ENCODE results near the gene PRRG1.
"Not testable (repeated sequence)": the region's sequence is repeated elsewhere in the genome, so short reads cannot be mapped to it uniquely, and the experiment has no call there.

The PRRG1 gene

DNA sequence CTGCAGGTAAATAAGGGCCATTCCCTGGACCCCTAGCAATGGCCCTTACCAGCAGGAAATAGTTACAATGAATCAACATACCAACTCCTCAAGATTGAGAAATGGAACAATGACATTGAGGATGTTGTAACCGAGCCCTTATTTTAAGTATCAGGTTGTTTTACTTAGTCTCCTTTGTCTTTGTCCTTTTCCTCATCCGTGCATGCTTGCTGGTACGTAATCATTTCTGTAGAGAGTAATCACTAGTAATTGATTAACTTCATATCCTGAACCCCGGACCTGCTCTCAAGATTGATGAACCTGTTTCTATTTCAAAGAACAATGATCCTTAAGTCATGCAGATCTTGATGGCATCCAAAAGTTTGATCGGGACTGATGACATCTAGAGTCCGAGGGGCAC lies 123.7 kb downstream of the PRRG1 start:
- DNase-seq (ENCODE audit: low read depth), result no peak

DNA sequence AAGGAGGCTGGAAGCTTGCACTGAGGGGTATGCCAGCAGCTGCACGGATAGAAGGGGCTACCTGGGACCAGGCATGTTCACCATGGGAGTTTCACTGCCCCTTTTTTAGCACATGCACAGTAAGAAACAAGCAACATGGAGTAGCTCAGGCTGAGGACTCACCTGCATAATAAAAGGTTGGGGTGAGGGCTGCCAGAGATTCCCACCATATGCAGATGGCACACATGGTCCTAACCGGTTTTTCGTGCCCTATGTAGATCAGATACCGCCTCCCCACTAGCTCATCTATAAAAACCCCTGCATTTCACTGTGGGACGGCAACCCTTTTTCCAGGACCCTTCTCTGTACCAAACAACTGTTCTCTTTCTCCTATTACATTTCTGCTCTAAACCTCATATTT lies 125.3 kb downstream of the PRRG1 start:
- no peak for DNase-seq (ENCODE audit: low read depth)

DNA sequence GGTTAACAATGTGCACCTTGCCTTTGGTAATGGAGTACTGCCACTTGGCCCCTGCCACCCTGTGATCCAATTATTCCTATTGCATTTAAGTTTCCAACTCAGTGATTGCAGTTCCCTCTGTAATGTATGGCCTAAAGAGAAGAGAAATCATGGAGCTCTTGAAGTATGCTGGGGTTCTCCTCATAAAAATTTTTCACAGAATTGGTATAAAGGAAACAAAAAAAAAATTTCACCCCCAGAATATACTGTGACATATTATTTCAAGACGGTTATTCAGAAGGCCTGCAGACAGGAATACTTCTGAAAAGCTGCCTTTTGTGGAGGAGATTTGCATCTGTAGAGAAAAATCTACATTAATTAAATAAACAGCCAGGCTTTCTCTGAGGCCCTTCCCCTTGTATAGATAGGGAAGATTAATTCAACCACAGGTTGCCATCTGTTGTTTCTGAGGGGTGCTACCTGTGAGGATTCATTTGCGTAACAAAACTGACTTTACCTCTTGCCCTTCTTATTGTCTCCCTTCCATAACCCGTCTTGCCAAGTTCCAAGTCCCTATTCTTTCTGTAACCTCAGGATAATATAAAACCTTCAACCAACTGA lies 127.5 kb downstream of the PRRG1 start:
- no peak for DNase-seq (ENCODE audit: low read depth)

DNA sequence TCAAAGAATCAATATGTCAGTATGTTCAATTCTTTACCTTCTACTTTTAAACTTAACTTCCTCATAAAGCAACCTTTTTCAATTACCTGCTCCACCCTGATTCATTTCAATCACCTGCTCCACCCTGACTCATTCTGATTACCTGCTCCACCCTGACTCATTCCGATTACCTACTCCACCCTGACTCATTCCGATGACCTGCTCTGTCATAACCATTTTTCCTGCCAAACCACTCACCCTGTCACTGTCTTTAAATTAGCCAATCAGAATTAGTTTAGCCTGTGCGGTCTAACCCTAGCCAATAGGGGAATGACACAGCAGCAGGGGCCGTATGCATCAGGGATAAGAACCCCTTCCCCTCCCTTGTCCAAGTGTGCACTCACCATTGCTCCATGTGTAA lies 135.2 kb downstream of the PRRG1 start:
- not testable (repeated sequence) for DNase-seq (ENCODE audit: low read depth)

DNA sequence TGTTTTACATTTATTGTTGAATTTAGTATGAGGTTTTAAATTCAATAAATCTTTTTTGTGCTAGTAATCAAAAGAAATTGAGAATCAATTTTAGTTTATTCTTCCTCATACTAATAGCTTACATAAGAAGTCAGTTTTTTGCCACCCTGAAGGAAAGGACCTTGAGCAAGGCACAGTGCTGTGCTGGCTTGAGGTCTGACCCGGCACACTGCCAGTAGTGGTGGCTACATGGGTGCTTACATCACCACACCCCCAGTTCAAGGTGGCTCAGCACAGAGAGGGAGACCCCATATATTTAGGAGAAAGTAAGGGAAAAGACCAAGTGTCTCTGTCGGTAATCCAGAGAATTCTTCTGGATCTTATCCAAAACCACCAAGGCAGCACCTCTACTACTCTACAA lies 136.3 kb downstream of the PRRG1 start:
- no peak for DNase-seq (ENCODE audit: low read depth)

DNA sequence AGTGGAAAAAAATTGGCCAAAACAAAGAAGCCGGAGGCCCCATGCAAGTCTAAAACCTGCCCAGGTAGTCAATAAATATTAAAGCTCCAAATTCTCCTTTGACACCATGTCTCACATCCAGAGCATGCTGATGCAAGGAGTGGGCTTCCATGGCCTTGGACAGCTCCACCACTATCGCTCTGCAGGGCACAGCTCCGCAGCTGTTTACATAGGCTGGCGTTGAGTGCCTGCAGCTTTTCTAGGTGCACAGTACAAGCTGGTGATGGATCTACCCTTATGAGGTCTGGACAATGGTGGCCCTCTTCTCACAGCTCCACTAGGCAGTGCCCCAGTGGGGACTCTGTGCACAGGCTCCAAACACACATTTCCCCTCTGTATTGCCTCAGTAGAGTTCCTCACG lies 138.1 kb downstream of the PRRG1 start:
- DNase-seq (ENCODE audit: low read depth), result no peak

DNA sequence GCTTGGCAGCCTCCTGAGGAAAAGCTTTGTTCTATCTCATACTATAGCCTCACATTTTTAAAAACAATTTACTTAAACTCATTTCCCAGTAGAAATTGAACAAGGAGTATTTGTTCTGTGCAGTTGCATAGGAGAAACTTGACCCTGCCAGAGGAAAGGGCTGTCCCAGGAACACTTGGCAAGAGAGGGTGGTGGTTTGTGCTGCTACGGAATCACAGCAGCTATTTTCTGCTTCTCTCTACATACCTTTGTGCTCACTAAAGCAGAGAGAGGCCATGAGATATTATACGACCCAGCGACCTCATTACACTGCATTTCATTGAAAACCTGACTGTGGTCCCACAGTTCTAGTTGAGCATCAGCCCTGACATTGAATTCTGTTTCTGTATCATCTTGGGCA lies 139.2 kb downstream of the PRRG1 start:
- no peak for DNase-seq (ENCODE audit: low read depth)

DNA sequence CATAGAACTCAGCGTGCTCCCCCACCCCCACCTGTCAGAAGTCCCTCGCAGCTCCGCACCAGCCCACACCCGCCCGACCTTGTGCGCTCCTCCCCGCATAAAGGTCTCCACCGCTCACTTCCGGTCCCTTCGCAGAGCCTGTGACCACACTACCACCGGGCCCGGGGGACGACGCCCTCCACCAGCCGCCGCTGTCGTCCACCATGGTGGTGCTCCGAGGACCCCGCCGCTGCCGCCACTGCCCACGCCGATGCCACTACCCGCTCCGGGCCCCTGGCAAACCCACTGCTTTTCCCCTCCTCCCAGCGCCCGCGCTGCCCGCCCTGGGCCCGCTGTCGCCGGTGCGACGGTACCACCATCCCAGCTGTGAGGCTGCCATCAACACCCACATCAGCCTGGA lies 142.5 kb downstream of the PRRG1 start:
- DNase-seq (ENCODE audit: low read depth), result no peak

DNA sequence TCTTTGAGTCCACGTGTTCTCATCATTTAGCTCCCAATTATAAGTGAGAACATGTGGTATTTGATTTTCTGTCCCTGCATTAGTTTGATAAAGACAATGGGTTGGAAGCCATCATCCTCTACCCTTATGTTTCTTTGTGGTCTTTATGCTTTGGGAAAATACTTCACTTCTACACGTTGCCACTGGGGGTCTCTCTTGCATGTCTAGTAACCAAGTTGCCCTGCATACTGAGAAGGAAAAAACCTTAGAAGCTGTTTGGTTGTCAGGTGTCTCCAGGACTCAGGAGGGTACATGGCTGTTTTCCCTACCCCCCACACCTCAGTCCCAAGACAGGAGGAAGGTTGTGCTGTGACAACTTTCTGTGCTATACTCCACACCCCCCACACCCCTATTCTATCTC lies 146.6 kb downstream of the PRRG1 start:
- not testable (repeated sequence) for DNase-seq (ENCODE audit: low read depth)

DNA sequence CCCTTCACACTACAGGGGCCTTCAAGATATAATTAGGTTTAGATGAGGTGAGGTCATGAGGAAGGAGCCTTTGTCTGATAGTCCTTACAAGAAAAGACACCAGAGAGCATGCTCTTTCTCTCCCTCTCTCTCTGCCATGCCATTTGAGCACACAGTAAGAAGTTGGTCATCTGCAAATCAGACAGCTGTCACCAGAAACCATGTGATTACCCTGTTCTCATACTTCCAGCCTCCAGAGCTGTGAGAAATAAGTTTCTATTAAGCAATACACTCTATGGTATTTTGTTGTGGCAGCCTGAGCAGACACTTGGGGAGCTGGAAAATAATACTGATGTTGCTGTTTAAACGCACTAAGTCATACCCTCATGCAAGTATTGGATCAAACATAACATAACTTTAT lies 148.0 kb downstream of the PRRG1 start:
- not testable (repeated sequence) for DNase-seq (ENCODE audit: low read depth)

DNA sequence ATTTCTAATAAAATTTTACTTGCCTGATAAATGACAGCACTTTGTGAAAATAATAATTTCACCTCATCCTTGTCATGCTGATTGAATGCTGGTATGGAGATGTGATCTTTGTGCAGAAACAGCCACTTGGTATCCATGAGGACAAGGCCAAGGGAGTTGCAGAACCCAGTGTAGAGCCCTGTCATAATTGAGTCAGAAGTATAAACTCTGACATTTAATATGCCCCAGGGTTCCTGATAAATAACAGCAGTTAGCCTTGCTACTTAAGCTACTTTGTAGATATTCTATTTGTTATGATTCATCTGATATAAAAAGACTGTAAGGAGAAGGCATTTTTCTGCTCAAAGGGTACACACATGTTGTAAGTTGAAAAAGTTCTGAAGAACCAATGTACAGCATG lies 149.2 kb downstream of the PRRG1 start:
- DNase-seq (ENCODE audit: low read depth), result not testable (repeated sequence)

DNA sequence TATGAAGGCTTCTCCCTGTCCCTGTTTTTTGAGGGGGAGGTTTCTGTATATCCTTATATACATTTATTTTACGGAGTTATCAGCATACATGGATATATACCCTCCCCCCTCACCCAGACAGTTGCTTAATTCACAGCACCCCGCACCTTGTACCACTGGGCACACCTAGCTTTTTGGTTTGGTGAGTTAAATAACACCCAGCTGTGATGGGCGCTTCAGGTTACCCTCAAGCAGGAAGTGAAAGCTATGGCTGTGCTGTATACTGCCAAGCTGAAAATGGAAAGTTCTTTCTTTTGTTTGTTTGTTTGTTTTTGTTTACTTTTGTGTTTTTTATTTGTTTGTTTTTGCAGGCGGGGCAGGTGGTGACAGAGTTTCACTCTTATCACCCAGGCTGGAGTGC lies 150.5 kb downstream of the PRRG1 start:
- not testable (repeated sequence) for DNase-seq (ENCODE audit: low read depth)

DNA sequence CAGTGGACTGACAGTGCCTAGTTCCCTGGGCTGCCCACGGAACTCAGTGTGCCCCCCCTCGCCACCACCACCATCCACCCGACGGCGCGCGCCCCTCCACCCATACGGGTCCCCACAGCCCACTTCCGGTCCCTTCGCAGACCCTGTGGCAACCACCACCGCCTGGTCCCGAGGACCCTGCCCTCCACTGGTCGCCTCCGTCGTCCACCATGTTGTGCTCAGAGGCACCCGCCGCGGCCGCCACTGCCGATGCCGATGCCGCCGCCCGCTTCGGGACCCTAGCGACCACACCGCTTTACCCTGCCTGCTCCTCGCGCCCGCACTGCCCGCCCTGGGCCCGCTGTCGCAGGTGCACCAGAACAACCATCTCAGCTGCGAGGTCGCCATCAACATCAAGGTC lies 155.8 kb downstream of the PRRG1 start:
- DNase-seq (ENCODE audit: low read depth), result no peak

Measured in stimulated activated CD8-positive, alpha-beta memory T cell treated with anti-CD3 and anti-CD28 coated beads, Interleukin-12 subunit alpha, Interleukin-12 subunit beta, amount 100 ng/mL, for 4 hours (primary cell).